Activated T-helper 17 cell treated with anti-CD3 and anti-CD28 coated beads, Interleukin-2, amount 50 U/mL, for 72 hours (primary cell): ENCODE measurements around the gene BAIAP2. TPM values are rescaled to one million over a fixed set of nuclear protein-coding genes. Genes with fewer than 3 reads are reported as not detected.
A peak's percentile ranks its signal among the peaks of the same experiment; 100 is the strongest.

Experiments used
- ATAC-seq: fragments of 150-1000 bp; cut with Tn5 transposase; replicated peaks from 2 replicates; pipeline ENCODE4 v1.10.0; 2021; ENCODE audit warnings: mild to moderate bottlenecking, moderate library complexity
- H3K27ac Mint-ChIP-seq: one replicate; pipeline ENCODE4 v1.8.0; 2022; ENCODE audit warnings: mixed read lengths
- H3K27me3 Mint-ChIP-seq: one replicate; pipeline ENCODE4 v1.8.0; 2022; ENCODE audit warnings: mixed read lengths
- H3K36me3 Mint-ChIP-seq: one replicate; pipeline ENCODE4 v1.8.0; 2022; ENCODE audit warnings: low read depth, mild to moderate bottlenecking, mixed read lengths
- H3K4me1 Mint-ChIP-seq: one replicate; pipeline ENCODE4 v1.8.0; 2022; ENCODE audit warnings: mixed read lengths
- H3K4me3 Mint-ChIP-seq: one replicate; pipeline ENCODE4 v1.8.0; 2022; ENCODE audit warnings: mild to moderate bottlenecking, mixed read lengths
- H3K9me3 Mint-ChIP-seq: one replicate; pipeline ENCODE4 v1.8.0; 2022; ENCODE audit warnings: mixed read lengths
- total RNA-seq, 2 donors: library from RNA; stranded (reverse); gene quantifications; one replicate each; pipeline ENCODE4 v1.2.3, GENCODE V29; 2022

BAIAP2 gene
- 1 to 10 TPM; 4.6 to 4.8 TPM for total RNA-seq

DNA sequence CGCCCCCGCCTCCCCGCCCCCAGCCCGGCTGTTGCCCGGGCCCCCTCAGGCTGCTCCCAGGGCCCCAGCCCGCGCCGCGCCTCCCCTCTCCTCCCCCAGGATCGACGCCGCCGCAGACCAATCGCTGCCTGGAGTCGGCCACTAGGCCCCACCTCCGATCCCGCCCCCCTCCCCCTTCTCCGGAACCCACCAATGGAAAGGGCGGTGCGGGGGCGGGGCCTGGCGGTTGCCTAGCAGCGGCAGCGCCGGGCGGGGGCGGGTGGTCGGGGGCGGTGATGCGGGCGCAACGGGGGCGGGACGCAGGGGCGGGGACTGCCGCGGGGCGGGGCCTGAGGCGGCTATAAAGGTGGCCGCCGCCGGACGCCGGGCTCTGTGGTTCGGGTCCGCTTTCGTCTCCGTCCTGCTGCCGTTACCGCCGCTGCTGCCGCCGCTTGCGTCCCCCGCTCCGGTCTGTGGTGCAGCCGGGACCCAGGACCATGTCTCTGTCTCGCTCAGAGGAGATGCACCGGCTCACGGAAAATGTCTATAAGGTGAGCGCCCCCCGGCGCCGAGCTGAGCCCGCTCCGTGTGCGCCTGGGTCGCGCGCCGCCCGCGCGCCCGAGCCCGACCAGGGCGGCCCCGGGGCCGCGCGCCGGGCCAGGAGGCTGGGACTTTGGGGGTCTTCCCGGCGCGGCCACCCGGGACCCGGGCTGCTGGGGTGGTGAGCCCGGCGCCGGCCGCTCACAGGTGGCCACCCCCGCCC is at the start of gene BAIAP2:
TSS of gene BAIAP2 (plus strand) at position 373 of the 742 bp plus-strand sequence. CDS start at position 477, 104 bp downstream.
- Mint-ChIP-seq H3K36me3 (no peaks in the 10 kb centered on the region), H3K4me1 (no peaks in the 10 kb centered on the region), H3K27ac (no peak within 1 kb of the TSS), H3K27me3 (peaks cover 10% of the 10 kb centered on the region), H3K9me3 (no peaks in the 10 kb centered on the region), H3K4me3 (peak within 1 kb of the TSS; percentile 69)
- peak; percentile 91 for ATAC-seq

GRCh38 chr17:80986046-80986445 is 48.9 kb upstream of the BAIAP2 start:
- Mint-ChIP-seq H3K27me3 (no peaks in the 10 kb centered on the region), H3K36me3 (no peaks in the 10 kb centered on the region), H3K4me1 (no peaks in the 10 kb centered on the region), H3K9me3 (no peaks in the 10 kb centered on the region), H3K4me3 (no peak overlapping the region), H3K27ac (no peak overlapping the region)
- ATAC-seq = no peak

GRCh38 chr17:80986816-80987475 is 48.0 kb upstream of the BAIAP2 start:
- Mint-ChIP-seq H3K4me1 (no peaks in the 10 kb centered on the region), H3K36me3 (no peaks in the 10 kb centered on the region), H3K27ac (no peak overlapping the region), H3K27me3 (no peaks in the 10 kb centered on the region), H3K4me3 (no peak overlapping the region), H3K9me3 (no peaks in the 10 kb centered on the region)
- ATAC-seq = no peak

GRCh38 chr17:80987941-80988461 is 47.0 kb upstream of the BAIAP2 start:
- H3K9me3 Mint-ChIP-seq = no peaks in the 10 kb centered on the region
- no peak for ATAC-seq
- no peak overlapping the region for H3K4me3 Mint-ChIP-seq
- H3K36me3 Mint-ChIP-seq = no peaks in the 10 kb centered on the region
- no peak overlapping the region for H3K27ac Mint-ChIP-seq
- no peaks in the 10 kb centered on the region for H3K4me1 Mint-ChIP-seq
- no peaks in the 10 kb centered on the region for H3K27me3 Mint-ChIP-seq

DNA sequence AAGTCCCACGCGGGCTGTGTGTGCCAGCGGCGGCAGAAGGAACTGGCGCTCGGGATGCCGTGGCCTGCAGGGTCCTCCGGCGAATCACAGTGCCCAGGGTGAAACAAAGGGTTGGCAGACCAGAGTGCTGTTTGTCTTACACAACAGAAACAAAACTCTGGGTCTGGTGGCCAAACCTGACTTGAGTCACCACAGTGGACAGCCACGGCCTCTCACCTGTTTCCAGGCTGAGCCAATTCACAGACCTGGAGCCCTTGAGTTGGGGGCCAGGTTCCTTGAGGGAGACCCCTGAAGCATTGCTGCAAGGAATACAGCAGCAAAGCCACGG is 45.4 kb upstream of the BAIAP2 start:
- Mint-ChIP-seq H3K36me3 (no peaks in the 10 kb centered on the region), H3K9me3 (no peaks in the 10 kb centered on the region), H3K27ac (no peak overlapping the region), H3K4me1 (no peaks in the 10 kb centered on the region), H3K4me3 (no peak overlapping the region), H3K27me3 (no peaks in the 10 kb centered on the region)
- ATAC-seq = no peak

GRCh38 chr17:80990921-80991644 is 43.9 kb upstream of the BAIAP2 start:
- Mint-ChIP-seq H3K27me3 (no peaks in the 10 kb centered on the region), H3K9me3 (no peaks in the 10 kb centered on the region), H3K27ac (peak overlapping the region; percentile 81), H3K4me1 (no peaks in the 10 kb centered on the region), H3K4me3 (peak overlapping the region; percentile 73), H3K36me3 (peaks cover 9% of the 10 kb centered on the region)
- peak; percentile 17 for ATAC-seq

DNA sequence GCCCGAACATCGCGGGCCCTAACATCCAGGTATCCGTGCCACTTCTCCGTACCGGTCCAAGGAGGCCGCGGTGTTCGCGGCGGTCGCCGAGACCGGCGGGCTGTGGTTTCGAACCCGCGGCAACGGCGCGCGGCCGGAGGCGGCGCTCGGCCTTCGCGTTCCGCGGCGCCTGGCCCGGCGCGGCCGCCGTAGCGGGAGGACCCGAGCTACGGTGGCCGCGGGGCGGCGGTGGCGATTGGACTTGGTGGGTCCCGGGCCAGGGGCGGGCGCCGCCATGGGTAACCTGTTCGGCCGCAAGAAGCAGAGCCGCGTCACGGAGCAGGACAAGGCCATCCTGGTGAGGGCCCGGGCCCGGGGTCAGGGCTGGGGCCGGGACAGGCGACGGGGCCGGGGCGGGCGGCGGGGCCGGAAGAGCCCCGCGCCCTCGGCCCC is 43.3 kb upstream of the BAIAP2 start, which contains the start of gene CHMP6:
TSS of gene CHMP6 (plus strand) at position 197 of the 432 bp plus-strand sequence. CDS start at position 275, 78 bp downstream.
- peak; percentile 82 for ATAC-seq
- Mint-ChIP-seq H3K36me3 (peaks cover 15% of the 10 kb centered on the region), H3K4me1 (no peaks in the 10 kb centered on the region), H3K9me3 (no peaks in the 10 kb centered on the region), H3K27me3 (no peaks in the 10 kb centered on the region), H3K4me3 (peak within 1 kb of the TSS; percentile 73), H3K27ac (peak within 1 kb of the TSS; percentile 81)

DNA sequence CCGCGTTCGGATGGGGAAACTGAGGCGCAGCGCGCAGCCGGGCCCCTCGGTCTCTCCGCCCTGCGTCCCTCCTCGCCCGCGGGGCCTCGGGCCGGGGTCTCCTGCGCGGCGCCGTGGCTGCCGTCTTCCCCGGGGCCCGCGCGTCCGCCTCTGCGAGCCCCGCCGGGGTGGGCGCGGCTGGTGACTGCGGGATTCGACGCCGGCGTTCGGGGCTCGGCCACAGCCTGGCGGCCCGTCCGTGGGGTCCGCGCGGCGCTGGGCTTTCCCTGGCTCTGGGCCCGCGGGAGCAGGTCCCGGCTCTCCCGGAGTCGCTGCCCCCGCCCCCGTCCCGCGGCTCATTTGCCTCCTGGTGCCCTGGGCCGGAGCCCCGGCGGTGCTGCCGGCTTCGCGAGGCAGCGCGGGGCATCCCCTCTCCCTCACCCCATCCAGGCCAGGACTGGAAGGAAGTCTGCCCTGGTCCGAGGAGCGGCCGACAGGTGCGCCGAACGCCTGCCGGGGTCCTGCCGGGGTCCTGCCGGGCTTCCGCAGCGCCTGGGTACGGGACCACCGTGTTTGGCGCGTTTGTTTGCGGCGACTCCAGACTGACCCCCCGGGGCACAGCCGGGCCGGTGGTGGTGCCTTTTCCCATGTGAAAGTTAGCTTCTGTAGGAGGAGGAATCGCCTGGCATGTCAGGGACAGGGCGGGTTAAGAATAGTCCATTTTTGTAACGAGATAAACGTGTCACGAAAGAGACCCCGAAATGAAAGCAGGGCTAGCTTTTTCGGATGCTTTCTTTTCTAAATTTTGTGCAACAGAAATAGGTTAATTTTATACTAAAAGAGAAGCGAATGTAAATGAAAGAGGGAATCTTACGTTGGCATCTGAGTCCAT is 42.6 kb upstream of the BAIAP2 start:
- H3K4me3 Mint-ChIP-seq = peak overlapping the region; percentile 60
- H3K4me1 Mint-ChIP-seq = no peaks in the 10 kb centered on the region
- H3K36me3 Mint-ChIP-seq = peaks cover 22% of the 10 kb centered on the region
- no peaks in the 10 kb centered on the region for H3K27me3 Mint-ChIP-seq
- ATAC-seq = peak; percentile 45
- no peaks in the 10 kb centered on the region for H3K9me3 Mint-ChIP-seq
- peak overlapping the region; percentile 41 for H3K27ac Mint-ChIP-seq

- Mint-ChIP-seq H3K4me1 (no peaks in the 10 kb centered on the region), H3K36me3 (peaks cover 22% of the 10 kb centered on the region), H3K9me3 (no peaks in the 10 kb centered on the region), H3K4me3 (peak overlapping the region; percentile 60), H3K27me3 (no peaks in the 10 kb centered on the region), H3K27ac (peak overlapping the region; percentile 41)
- ATAC-seq = no peak
Observed at GRCh38 chr17:80992948-80993624, 41.9 kb upstream of the BAIAP2 start.

DNA sequence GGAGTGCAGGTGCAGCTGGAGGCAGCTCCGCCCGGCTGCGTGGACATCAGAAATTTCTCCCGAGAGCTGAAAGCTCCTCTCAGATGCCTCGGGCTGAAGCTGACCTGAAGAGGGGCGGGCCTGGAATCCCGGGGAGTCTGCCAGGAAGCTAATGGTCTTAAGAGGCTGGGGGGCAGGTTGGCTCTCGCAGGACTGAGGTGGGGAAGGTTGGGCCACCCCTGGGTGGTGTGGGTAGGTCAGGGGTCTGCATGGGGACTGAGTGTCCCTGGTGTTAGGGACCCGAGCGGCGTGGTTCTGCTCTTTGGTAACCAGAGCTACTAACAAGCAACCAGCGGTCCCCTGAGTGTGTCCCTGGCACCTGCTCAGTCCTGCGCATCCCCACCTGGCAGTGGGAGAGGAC is 39.8 kb upstream of the BAIAP2 start:
- H3K36me3 Mint-ChIP-seq = peaks cover 29% of the 10 kb centered on the region
- H3K27me3 Mint-ChIP-seq = no peaks in the 10 kb centered on the region
- H3K27ac Mint-ChIP-seq = no peak overlapping the region
- no peaks in the 10 kb centered on the region for H3K4me1 Mint-ChIP-seq
- H3K9me3 Mint-ChIP-seq = no peaks in the 10 kb centered on the region
- ATAC-seq = no peak
- no peak overlapping the region for H3K4me3 Mint-ChIP-seq

GRCh38 chr17:80996422-80997305 is 38.3 kb upstream of the BAIAP2 start:
- H3K27ac Mint-ChIP-seq = no peak overlapping the region
- no peaks in the 10 kb centered on the region for H3K4me1 Mint-ChIP-seq
- H3K9me3 Mint-ChIP-seq = no peaks in the 10 kb centered on the region
- peaks cover 29% of the 10 kb centered on the region for H3K36me3 Mint-ChIP-seq
- H3K27me3 Mint-ChIP-seq = no peaks in the 10 kb centered on the region
- ATAC-seq = no peak
- no peak overlapping the region for H3K4me3 Mint-ChIP-seq

DNA sequence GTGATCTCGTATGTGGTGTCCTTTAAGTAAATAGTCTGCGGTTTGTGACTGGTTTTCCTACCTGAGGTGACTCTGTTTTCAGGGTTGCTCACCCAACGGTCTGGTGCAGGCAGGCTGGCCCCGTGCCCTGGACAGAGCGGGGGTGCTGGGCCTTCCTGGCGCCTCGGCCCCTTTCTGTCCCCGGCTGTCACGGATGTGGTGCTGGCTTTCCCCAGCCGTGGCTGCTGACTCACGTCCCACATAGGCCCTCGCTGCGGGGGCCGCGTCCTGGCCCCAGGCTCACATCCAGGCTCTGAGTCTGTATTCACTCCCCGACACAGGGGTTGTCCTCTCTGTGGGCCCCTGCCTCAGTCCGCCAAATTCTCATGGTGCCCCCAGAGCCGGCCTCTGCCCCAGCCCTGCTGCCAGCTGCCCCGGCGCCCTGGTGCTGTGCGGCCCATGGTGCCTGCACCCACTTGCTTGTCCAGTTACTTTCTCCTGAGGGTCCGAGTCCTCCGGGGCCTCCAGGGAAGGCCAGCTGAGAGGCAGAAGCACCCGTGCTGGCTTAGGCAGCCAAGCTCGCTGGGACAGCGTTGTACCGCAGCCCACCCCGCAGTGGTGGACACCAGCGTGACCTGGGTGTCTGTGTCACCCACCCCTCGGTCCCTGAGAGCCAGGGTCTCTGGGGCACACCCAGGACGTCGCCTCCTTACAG is 37.4 kb upstream of the BAIAP2 start:
- H3K9me3 Mint-ChIP-seq = no peaks in the 10 kb centered on the region
- no peak overlapping the region for H3K4me3 Mint-ChIP-seq
- no peaks in the 10 kb centered on the region for H3K4me1 Mint-ChIP-seq
- peak; percentile 55 for ATAC-seq
- H3K27me3 Mint-ChIP-seq = no peaks in the 10 kb centered on the region
- H3K27ac Mint-ChIP-seq = no peak overlapping the region
- H3K36me3 Mint-ChIP-seq = peaks cover 29% of the 10 kb centered on the region
